A549 treated with GW870086 at 1 μM for 4 hours (cell line): ENCODE data around the gene ANKRD45. TPM values are rescaled to one million over a fixed set of nuclear protein-coding genes. Genes with fewer than 3 reads are reported as not detected.

Experiments
- total RNA-seq: library from RNA; stranded (reverse); fragments of 200-300 nt; extraction: Qiagen RNA extraction; gene quantifications from 5 replicates; pipeline ENCODE4 v1.2.3, GENCODE V29; 2022; ENCODE audit warnings: low read depth

Gene ANKRD45, protein sequence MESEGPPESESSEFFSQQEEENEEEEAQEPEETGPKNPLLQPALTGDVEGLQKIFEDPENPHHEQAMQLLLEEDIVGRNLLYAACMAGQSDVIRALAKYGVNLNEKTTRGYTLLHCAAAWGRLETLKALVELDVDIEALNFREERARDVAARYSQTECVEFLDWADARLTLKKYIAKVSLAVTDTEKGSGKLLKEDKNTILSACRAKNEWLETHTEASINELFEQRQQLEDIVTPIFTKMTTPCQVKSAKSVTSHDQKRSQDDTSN
- total RNA-seq = 0.14 to 0.34 TPM (median 0.25 TPM) in 3 of 5 replicates, not detected in the others

DNA sequence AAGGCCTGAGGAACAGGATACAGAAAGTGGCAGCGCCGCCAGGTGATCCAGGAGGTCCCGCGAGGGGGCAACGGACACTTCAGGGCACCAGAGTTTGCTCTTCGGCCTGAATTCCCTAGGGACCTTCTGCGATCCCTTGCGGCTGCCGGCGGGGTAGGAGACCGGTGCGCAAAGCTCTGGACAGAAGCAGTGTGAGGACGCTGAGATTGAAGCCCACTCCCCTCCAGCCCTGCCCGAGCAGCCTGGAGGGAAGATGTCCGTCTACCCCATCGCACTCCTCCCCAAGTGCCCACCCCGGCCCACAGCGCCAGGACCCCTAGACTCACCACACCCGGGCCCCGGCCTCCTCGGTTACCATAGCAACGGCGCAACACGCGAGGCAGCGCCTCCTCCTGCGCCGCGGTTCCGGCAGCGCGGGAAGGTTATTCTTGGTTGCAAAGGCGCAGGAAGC, at the start of gene ANKRD45:
TSS of gene ANKRD45 (minus strand) at position 361 of the 451 bp plus-strand sequence. CDS start 10,433 bp downstream, outside the sequence.

DNA sequence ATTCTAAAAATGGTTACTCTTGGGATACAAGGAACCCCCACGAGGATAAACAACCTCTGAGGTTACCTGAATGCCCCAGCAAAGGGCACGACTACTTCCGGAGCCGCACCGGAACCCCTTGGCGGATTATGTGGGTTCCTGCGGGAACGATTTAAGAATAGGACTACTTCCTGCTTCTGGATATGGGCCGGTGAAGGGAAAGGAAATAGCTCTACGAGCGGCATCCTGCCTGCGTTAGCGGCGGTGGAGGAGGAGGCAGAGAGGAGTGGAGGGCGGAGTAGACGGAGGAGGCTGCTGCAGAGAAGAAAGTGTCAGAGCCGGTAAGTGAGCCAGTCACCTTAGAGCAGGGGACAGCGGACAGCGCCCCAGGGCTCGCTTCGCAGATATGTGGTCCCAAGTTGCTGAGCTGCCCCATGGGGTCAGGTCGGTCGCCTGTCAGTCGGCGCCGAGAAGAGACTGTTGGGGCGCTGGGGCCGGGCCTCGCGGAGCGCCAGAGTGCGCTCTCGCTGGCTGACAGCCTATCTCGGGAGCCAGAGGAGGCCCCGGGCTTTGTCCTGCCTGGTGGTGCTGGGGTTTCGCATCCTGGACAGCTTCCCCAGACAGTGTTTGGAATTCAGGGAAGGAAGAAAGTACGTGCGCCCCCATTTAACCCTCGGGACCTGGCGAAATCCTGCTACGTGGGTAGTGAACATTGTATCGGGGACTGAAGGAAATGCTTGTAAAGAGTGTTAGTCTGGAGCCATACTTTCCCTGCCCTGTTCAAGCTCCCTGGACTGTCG, 45.3 kb upstream of the ANKRD45 start, which contains the start of gene KLHL20:
TSS of gene KLHL20 (plus strand) at position 223 of the 779 bp plus-strand sequence. CDS start 1,063 bp downstream, outside the sequence.

GRCh38 chr1:173635116-173635515, 34.5 kb downstream of the ANKRD45 start, which contains the start of gene TEX50:
TEX50 (plus strand) TSS chr1:173635338; CDS start chr1:173635522, 184 bp downstream.

GRCh38 chr1:173603056-173603591, 66.5 kb downstream of the ANKRD45 start, which contains the start of gene SLC9C2:
SLC9C2 (minus strand) TSS chr1:173603072; CDS start chr1:173601776, 1,296 bp downstream.

Other genes starting within 250 kb of the ANKRD45 start
- 319 to 366 TPM (median 339 TPM) in 5 replicates for gene PRDX6, start 192.5 kb downstream of the ANKRD45 start, total RNA-seq
- gene SLC9C2, start 66.8 kb downstream of the ANKRD45 start, total RNA-seq = not detected in 5 replicates
- not detected in 5 replicates for gene TEX50, start 34.5 kb downstream of the ANKRD45 start, total RNA-seq
- gene KLHL20, start 45.1 kb upstream of the ANKRD45 start, total RNA-seq = 10.5 to 17.3 TPM (median 13.7 TPM) in 5 replicates
- 37.2 to 44.7 TPM (median 41.8 TPM) in 5 replicates for gene DARS2, start 154.8 kb upstream of the ANKRD45 start, total RNA-seq
- 12.0 to 14.4 TPM (median 13.3 TPM) in 5 replicates for gene CENPL, start 155.0 kb upstream of the ANKRD45 start, total RNA-seq
- 287 to 387 TPM (median 302 TPM) in 5 replicates for gene GAS5, start 198.1 kb upstream of the ANKRD45 start, total RNA-seq
- 1.1 to 1.8 TPM (median 1.4 TPM) in 5 replicates for gene ZBTB37, start 198.5 kb upstream of the ANKRD45 start, total RNA-seq
- gene SERPINC1, start 247.5 kb upstream of the ANKRD45 start, total RNA-seq = 0.11 to 0.16 TPM (median 0.13 TPM) in 3 of 5 replicates, not detected in the others